HEK293T (cell line): ENCODE results near the gene ZNF70.

ENCODE experiments used
- CTCF ChIA-PET: fragments of 350-600 bp; formaldehyde crosslinking; extraction: SDS; loops from one replicate; lab custom pipeline; 2021; ENCODE audit warnings: antibody characterized with exemption, inconsistent platforms; lab: Yijun Ruan, JAX
- POLR2A ChIA-PET: fragments of 350-600 bp; formaldehyde crosslinking; extraction: SDS; loops from one replicate; lab custom pipeline; 2020; ENCODE audit warnings: antibody characterized with exemption, inconsistent platforms; lab: Yijun Ruan, JAX
- DNase-seq: peaks from one replicate; pipeline ENCODE4 v3.0.0; 2012; ENCODE audit warnings: mixed read lengths; ENCODE audit errors: extremely low spot score
- ARNT ChIP-seq: fragments of 450-650 bp; IDR thresholded peaks from 2 replicates; pipeline ENCODE4 v1.6.1; 2017; ENCODE audit warnings: mild to moderate bottlenecking
- BHLHE40 ChIP-seq: fragments of 450-650 bp; IDR thresholded peaks from 2 replicates; pipeline ENCODE4 v1.6.1; 2016; ENCODE audit warnings: mild to moderate bottlenecking, moderate library complexity, borderline replicate concordance
- CTBP1 ChIP-seq: fragments of 450-650 bp; IDR thresholded peaks from 2 replicates; pipeline ENCODE4 v1.6.1; 2016; ENCODE audit warnings: borderline replicate concordance
- ELF4 ChIP-seq: fragments of 450-650 bp; IDR thresholded peaks from 2 replicates; pipeline ENCODE4 v1.6.1; 2017; ENCODE audit warnings: antibody characterized with exemption
- FOXA1 ChIP-seq: fragments of 450-650 bp; IDR thresholded peaks from 2 replicates; pipeline ENCODE4 v1.6.1; 2016; ENCODE audit warnings: mild to moderate bottlenecking
- FOXK2 ChIP-seq: fragments of 450-650 bp; IDR thresholded peaks from 2 replicates; pipeline ENCODE4 v1.6.1; 2016; ENCODE audit warnings: mild to moderate bottlenecking
- FOXM1 ChIP-seq: fragments of 450-650 bp; IDR thresholded peaks from 2 replicates; pipeline ENCODE4 v1.6.1; 2017; ENCODE audit warnings: mild to moderate bottlenecking, borderline replicate concordance
- HDGF ChIP-seq: fragments of 450-650 bp; IDR thresholded peaks from 2 replicates; pipeline ENCODE4 v1.6.1; 2017; ENCODE audit warnings: antibody characterized with exemption, borderline replicate concordance
- L3MBTL2 ChIP-seq: fragments of 450-650 bp; conservative IDR thresholded peaks from 2 replicates; pipeline ENCODE4 v1.6.1; 2016; ENCODE audit warnings: mild to moderate bottlenecking
- LEF1 ChIP-seq: fragments of 450-650 bp; IDR thresholded peaks from 2 replicates; pipeline ENCODE4 v1.6.1; 2017; ENCODE audit warnings: mild to moderate bottlenecking, borderline replicate concordance
- NFRKB ChIP-seq: fragments of 450-650 bp; IDR thresholded peaks from 2 replicates; pipeline ENCODE4 v1.6.1; 2016; ENCODE audit warnings: mild to moderate bottlenecking, moderate library complexity
- PKNOX1 ChIP-seq: fragments of 450-650 bp; IDR thresholded peaks from 2 replicates; pipeline ENCODE4 v1.6.1; 2016
- SP1 ChIP-seq: fragments of 450-650 bp; IDR thresholded peaks from 2 replicates; pipeline ENCODE4 v1.6.1; 2017
- SUZ12 ChIP-seq: fragments of 450-650 bp; IDR thresholded peaks from 2 replicates; pipeline ENCODE4 v1.6.1; 2016; ENCODE audit warnings: mild to moderate bottlenecking
- TARDBP ChIP-seq: fragments of 450-650 bp; IDR thresholded peaks from 2 replicates; pipeline ENCODE4 v1.6.1; 2016
- ZNF384 ChIP-seq: fragments of 450-650 bp; IDR thresholded peaks from 2 replicates; pipeline ENCODE4 v1.6.1; 2016

ZNF70 gene

DNA sequence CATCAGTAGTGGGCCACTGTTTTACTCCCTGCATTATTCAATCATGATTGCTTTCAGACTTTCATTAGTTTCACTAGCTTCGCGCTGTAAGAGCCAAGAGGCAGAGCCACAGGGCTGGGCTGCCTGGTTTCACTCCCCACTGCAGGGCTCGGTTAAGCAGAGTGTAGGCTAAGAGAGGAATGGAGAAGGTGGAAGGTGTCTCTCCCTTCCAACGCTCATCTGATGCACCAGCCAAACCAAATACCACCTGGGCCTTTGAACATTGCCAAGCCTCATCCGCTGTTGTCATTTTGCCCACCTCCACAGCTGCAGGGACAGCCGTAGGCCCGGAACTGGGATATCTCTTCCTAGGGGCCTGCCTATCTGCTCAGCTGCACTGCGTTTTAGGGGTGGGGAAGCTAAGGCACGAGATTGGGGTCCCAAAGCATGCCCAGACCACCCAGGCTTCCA, 35.4 kb upstream of the ZNF70 start:
- CTCF ChIA-PET = no interaction called here
- DNase-seq = no peak
- POLR2A ChIA-PET = interaction anchor here (0.9 to 4.2 kb wide), 6 partner anchors 9 to 127 kb away, joined by 3 to 23 read pairs (median 4); partner anchors contain the start of genes MMP11, SLC2A11 and ZNF70
- TF ChIP-seq NFRKB = no peak
- no peak for TF ChIP-seq ZNF384
- no peak for TF ChIP-seq FOXM1

GRCh38 chr22:23784215-23784732, 33.4 kb upstream of the ZNF70 start:
- no peak for TF ChIP-seq L3MBTL2
- DNase-seq = no peak
- ChIA-PET CTCF (interaction anchor here (0.9 to 1.3 kb wide), 2 partner anchors 10 to 65 kb away, joined by 3 to 4 read pairs; no protein-coding TSS in a partner anchor), POLR2A (interaction anchor here (1.0 to 4.2 kb wide), 2 partner anchors 9 to 17 kb away, joined by 3 to 23 read pairs; no protein-coding TSS in a partner anchor)

DNA sequence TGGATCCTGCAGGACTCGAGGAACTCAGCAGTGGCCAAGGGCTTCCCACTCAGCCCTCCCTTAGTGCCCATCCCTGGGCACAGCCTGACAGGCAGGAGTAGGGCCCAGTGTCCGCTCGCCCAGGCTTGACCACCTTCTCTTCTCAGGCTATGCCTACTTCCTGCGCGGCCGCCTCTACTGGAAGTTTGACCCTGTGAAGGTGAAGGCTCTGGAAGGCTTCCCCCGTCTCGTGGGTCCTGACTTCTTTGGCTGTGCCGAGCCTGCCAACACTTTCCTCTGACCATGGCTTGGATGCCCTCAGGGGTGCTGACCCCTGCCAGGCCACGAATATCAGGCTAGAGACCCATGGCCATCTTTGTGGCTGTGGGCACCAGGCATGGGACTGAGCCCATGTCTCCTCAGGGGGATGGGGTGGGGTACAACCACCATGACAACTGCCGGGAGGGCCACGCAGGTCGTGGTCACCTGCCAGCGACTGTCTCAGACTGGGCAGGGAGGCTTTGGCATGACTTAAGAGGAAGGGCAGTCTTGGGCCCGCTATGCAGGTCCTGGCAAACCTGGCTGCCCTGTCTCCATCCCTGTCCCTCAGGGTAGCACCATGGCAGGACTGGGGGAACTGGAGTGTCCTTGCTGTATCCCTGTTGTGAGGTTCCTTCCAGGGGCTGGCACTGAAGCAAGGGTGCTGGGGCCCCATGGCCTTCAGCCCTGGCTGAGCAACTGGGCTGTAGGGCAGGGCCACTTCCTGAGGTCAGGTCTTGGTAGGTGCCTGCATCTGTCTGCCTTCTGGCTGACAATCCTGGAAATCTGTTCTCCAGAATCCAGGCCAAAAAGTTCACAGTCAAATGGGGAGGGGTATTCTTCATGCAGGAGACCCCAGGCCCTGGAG, 32.6 kb upstream of the ZNF70 start:
- TF ChIP-seq HDGF (no peak), SUZ12 (no peak), TARDBP (no peak), FOXK2 (no peak), NFRKB (no peak), L3MBTL2 (no peak), BHLHE40 (no peak), ELF4 (no peak), ARNT (no peak), SP1 (no peak), PKNOX1 (no peak), ZNF384 (no peak), LEF1 (no peak), FOXA1 (no peak), CTBP1 (no peak), FOXM1 (no peak)
- POLR2A ChIA-PET = interaction anchor here (4.2 kb wide), 1 partner anchor 8 kb away, joined by 23 read pairs; no protein-coding TSS in a partner anchor
- DNase-seq = no peak
- CTCF ChIA-PET = no interaction called here

DNA sequence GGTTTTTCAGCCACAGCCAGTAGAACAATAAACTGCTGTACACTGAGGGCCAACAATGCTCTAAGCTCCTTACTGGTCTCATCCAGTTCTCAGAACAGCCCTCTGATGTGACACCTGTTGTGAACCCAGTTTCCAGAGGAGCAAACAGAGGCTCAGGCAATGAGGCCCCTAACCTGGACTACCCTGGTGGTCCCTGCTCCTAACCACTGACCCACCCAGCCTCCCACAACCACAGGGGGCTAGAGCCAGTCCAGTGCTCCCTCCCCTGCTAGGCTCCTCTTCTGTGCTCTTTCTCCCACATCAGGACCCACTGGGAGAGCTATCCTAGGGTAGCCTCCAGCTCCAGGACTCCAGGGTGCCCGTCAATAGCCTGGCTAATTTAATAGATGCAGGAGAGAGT, 31.8 kb upstream of the ZNF70 start:
- CTCF ChIA-PET = no interaction called here
- POLR2A ChIA-PET = no interaction called here

DNA sequence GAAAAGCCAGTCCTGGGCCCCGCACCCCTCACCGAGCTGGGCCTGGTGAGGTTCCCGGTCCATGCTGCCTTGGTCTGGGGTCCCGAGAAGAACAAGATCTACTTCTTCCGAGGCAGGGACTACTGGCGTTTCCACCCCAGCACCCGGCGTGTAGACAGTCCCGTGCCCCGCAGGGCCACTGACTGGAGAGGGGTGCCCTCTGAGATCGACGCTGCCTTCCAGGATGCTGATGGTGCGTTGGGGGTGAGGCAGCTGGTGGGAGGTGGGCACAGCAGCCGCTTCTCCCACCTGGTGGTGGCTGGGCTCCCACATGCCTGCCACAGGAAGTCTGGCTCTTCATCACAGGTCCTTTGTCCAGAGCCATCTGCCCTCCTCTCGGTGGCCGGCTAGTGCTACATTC, 31.3 kb upstream of the ZNF70 start:
- CTCF ChIA-PET = no interaction called here
- POLR2A ChIA-PET = interaction anchor here (0.9 kb wide), 1 partner anchor 76 kb away, joined by 3 read pairs; the partner anchor contains the start of gene SLC2A11
- no peak for DNase-seq
- TF ChIP-seq BHLHE40 = no peak
- TF ChIP-seq SUZ12 = no peak
- no peak for TF ChIP-seq LEF1
- TF ChIP-seq SP1 = no peak
- no peak for TF ChIP-seq FOXM1
- TF ChIP-seq FOXK2 = no peak
- TF ChIP-seq ELF4 = no peak
- no peak for TF ChIP-seq HDGF
- TF ChIP-seq PKNOX1 = no peak
- no peak for TF ChIP-seq TARDBP
- no peak for TF ChIP-seq ARNT
- no peak for TF ChIP-seq ZNF384
- no peak for TF ChIP-seq NFRKB

More for the DNA sequence above, 31.8 kb upstream of the ZNF70 start:
- TF ChIP-seq BHLHE40 (no peak), FOXK2 (no peak), LEF1 (no peak), TARDBP (no peak), FOXM1 (no peak)
- DNase-seq = no peak

DNA sequence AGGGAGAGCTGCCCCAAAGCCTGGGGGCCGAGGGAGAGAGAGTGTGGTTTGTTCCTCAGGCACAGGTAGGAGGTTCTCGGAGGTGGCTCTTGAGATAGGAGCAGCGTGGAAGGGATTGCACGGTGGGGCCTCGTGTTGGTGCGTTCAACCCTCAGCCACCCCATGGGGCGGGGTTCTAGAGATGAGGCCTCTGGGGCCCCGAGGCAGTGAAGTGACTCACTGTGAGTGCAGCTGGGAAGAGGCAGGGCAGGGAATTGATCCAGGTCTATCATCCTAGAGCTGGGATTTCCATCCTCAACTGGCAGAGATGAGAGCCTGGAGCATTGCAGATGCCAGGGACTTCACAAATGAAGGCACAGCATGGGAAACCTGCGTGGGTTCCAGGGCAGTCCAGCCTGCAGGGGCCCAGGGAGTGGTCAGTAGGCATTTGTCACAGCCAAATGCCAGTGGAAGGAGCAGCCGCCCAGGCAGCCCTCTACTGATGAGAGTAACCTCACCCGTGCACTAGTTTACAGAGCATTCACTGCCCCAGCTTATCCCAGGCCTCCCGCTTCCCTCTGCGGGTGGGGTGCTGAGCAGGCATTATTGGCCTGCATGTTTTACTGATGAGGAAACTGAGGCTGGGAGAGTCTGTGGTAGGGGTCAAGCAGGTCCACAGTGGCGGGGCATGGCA, 30.7 kb upstream of the ZNF70 start:
- TF ChIP-seq NFRKB = no peak
- no peak for TF ChIP-seq SUZ12
- no peak for TF ChIP-seq PKNOX1
- no peak for TF ChIP-seq HDGF
- TF ChIP-seq FOXM1 = no peak
- TF ChIP-seq TARDBP = no peak
- no peak for TF ChIP-seq FOXA1
- no peak for TF ChIP-seq SP1
- no peak for TF ChIP-seq FOXK2
- no peak for TF ChIP-seq ZNF384
- TF ChIP-seq ARNT = no peak
- no peak for TF ChIP-seq ELF4
- TF ChIP-seq LEF1 = no peak
- no peak for TF ChIP-seq BHLHE40
- no peak for TF ChIP-seq L3MBTL2
- DNase-seq = no peak
- ChIA-PET POLR2A (interaction anchor here (0.9 kb wide), 1 partner anchor 76 kb away, joined by 3 read pairs; the partner anchor contains the start of gene SLC2A11), CTCF (interaction anchor here (1.1 kb wide), 1 partner anchor 68 kb away, joined by 3 read pairs; no protein-coding TSS in a partner anchor)
